Measurements from ENCODE around the gene SYNE2. TPM values are rescaled to one million over a fixed set of nuclear protein-coding genes. Genes with fewer than 3 reads are reported as not detected.
A peak's percentile ranks its signal among the peaks of the same experiment; 100 is the strongest.

The SYNE2 gene
- total RNA-seq, 2 experiments from 2014 or later = 150 to 212 TPM

GRCh38 chr14:63993992-63994391 is 141.2 kb downstream of the SYNE2 start:
- intact Hi-C loops (cut with micrococcal nuclease; ENCODE audit: unreplicated experiment) = loop anchor here (1.0 to 2.0 kb wide), 2 partner anchors 141 to 194 kb away; partner anchors contain the start of gene SYNE2
- Histone ChIP-seq H3K79me2 (ENCODE audit: insufficient read depth, low read depth, low read length) (no peaks in the 10 kb centered on the region), H4K20me1 (ENCODE audit: insufficient read depth, low read length) (no peaks in the 10 kb centered on the region), H2AFZ (ENCODE audit: low read length) (no peak overlapping the region), H3K4me2 (ENCODE audit: low read length) (no peak overlapping the region), H3K9me2 (ENCODE audit: insufficient read depth, low read length) (no peaks in the 10 kb centered on the region), H3K4me3 (ENCODE audit: low read depth, low read length, poor library complexity, severe bottlenecking) (no peak overlapping the region), H3K27ac (ENCODE audit: low read depth, low read length, poor library complexity, severe bottlenecking) (no peak overlapping the region), H3K4me1 (ENCODE audit: insufficient read depth, low read length, poor library complexity, severe bottlenecking) (no peaks in the 10 kb centered on the region), H3K36me3 (ENCODE audit: insufficient read depth, low read length) (peaks cover 76% of the 10 kb centered on the region), H3K9me3 (ENCODE audit: low read length) (no peaks in the 10 kb centered on the region)
- TF ChIP-seq CTCF (conservative IDR thresholded peaks at IDR 0.05; ENCODE audit: low read length) (peak; percentile 65), EZH2phosphoT487 (IDR thresholded peaks at IDR 0.05; ENCODE audit: borderline replicate concordance, low read depth, low read length) (no peak)
- no TSS peak for BruUV-seq (replicated peaks)
- ChIA-PET POLR2A (interaction anchor here (0.5 kb wide), 1 partner anchor 113 kb away, joined by 3 read pairs; no protein-coding TSS in a partner anchor), CTCF (ENCODE audit: unreplicated experiment) (no interaction called here)
- DNase-seq (ENCODE audit: low spot score) = peak; percentile 25

GRCh38 chr14:63995285-63995684 is 142.5 kb downstream of the SYNE2 start:
- CTCF ChIA-PET (ENCODE audit: unreplicated experiment) = no interaction called here
- H3K4me2 ChIP-seq (ENCODE audit: low read length) = no peak overlapping the region
- no TSS peak for BruUV-seq (replicated peaks)
- peaks cover 85% of the 10 kb centered on the region for H3K36me3 ChIP-seq (ENCODE audit: insufficient read depth, low read length)
- no peaks in the 10 kb centered on the region for H3K79me2 ChIP-seq (ENCODE audit: insufficient read depth, low read depth, low read length)
- POLR2A ChIA-PET = interaction anchor here (0.6 kb wide), 1 partner anchor 39 kb away, joined by 3 read pairs; no protein-coding TSS in a partner anchor
- no peaks in the 10 kb centered on the region for H3K9me2 ChIP-seq (ENCODE audit: insufficient read depth, low read length)
- no peak overlapping the region for H3K27ac ChIP-seq (ENCODE audit: low read depth, low read length, poor library complexity, severe bottlenecking)
- H4K20me1 ChIP-seq (ENCODE audit: insufficient read depth, low read length) = no peaks in the 10 kb centered on the region
- no peaks in the 10 kb centered on the region for H3K9me3 ChIP-seq (ENCODE audit: low read length)
- no peak for TF ChIP-seq CTCF (conservative IDR thresholded peaks at IDR 0.05; ENCODE audit: low read length)
- no peak for TF ChIP-seq EZH2phosphoT487 (IDR thresholded peaks at IDR 0.05; ENCODE audit: borderline replicate concordance, low read depth, low read length)
- no peak overlapping the region for H3K4me3 ChIP-seq (ENCODE audit: low read depth, low read length, poor library complexity, severe bottlenecking)
- H3K4me1 ChIP-seq (ENCODE audit: insufficient read depth, low read length, poor library complexity, severe bottlenecking) = no peaks in the 10 kb centered on the region
- no peak for DNase-seq (ENCODE audit: low spot score)
- intact Hi-C loops (cut with micrococcal nuclease; ENCODE audit: unreplicated experiment) = loop anchor here (2.0 kb wide), 1 partner anchor 142 kb away; the partner anchor contains the start of gene SYNE2
- H2AFZ ChIP-seq (ENCODE audit: low read length) = no peak overlapping the region

GRCh38 chr14:63996016-63996415 is 143.2 kb downstream of the SYNE2 start:
- ChIA-PET CTCF (ENCODE audit: unreplicated experiment) (no interaction called here), POLR2A (no interaction called here)
- H3K9me3 ChIP-seq (ENCODE audit: low read length) = no peaks in the 10 kb centered on the region
- no TSS peak for BruUV-seq (replicated peaks)
- H3K4me3 ChIP-seq (ENCODE audit: low read depth, low read length, poor library complexity, severe bottlenecking) = no peak overlapping the region
- H3K4me2 ChIP-seq (ENCODE audit: low read length) = no peak overlapping the region
- TF ChIP-seq EZH2phosphoT487 (IDR thresholded peaks at IDR 0.05; ENCODE audit: borderline replicate concordance, low read depth, low read length) (no peak), CTCF (conservative IDR thresholded peaks at IDR 0.05; ENCODE audit: low read length) (no peak)
- H3K79me2 ChIP-seq (ENCODE audit: insufficient read depth, low read depth, low read length) = no peaks in the 10 kb centered on the region
- H3K9me2 ChIP-seq (ENCODE audit: insufficient read depth, low read length) = no peaks in the 10 kb centered on the region
- H3K4me1 ChIP-seq (ENCODE audit: insufficient read depth, low read length, poor library complexity, severe bottlenecking) = no peaks in the 10 kb centered on the region
- DNase-seq (ENCODE audit: low spot score) = no peak
- H3K27ac ChIP-seq (ENCODE audit: low read depth, low read length, poor library complexity, severe bottlenecking) = no peak overlapping the region
- intact Hi-C loops (cut with micrococcal nuclease; ENCODE audit: unreplicated experiment) = no loop called here
- H3K36me3 ChIP-seq (ENCODE audit: insufficient read depth, low read length) = peaks cover 88% of the 10 kb centered on the region
- no peaks in the 10 kb centered on the region for H4K20me1 ChIP-seq (ENCODE audit: insufficient read depth, low read length)
- H2AFZ ChIP-seq (ENCODE audit: low read length) = no peak overlapping the region
